Nephron (organoid): ENCODE measurements around the gene IL10RB.

ENCODE experiments used
- H3K27ac Mint-ChIP-seq, 3 experiments: 2 replicates each; pipeline ENCODE4 v1.8.0; 2020; ENCODE audit warnings: mixed read lengths in 3 of 3, mild to moderate bottlenecking in 2 of 3, moderate library complexity in 1 of 3
- H3K27me3 Mint-ChIP-seq: 2 replicates; pipeline ENCODE4 v1.8.0; 2021; ENCODE audit warnings: low read depth, mild to moderate bottlenecking, moderate library complexity, mixed read lengths
- H3K36me3 Mint-ChIP-seq: 2 replicates; pipeline ENCODE4 v1.8.0; 2020; ENCODE audit warnings: low read depth, mixed read lengths
- H3K4me1 Mint-ChIP-seq: 2 replicates; pipeline ENCODE4 v1.8.0; 2020; ENCODE audit warnings: mixed read lengths
- H3K4me3 Mint-ChIP-seq, 3 experiments: 2 replicates each; pipeline ENCODE4 v1.8.0; 2020; ENCODE audit warnings: mild to moderate bottlenecking in 3 of 3, mixed read lengths in 3 of 3, moderate library complexity in 2 of 3
- H3K9me3 Mint-ChIP-seq: 2 replicates; pipeline ENCODE4 v1.8.0; 2020; ENCODE audit warnings: mixed read lengths
- CTCF ChIP-seq, 3 experiments: fragments of 200-600 bp; sonication (generic); IDR thresholded peaks; one replicate each; pipeline ENCODE4 v1.5.0; 2021; ENCODE audit warnings: antibody characterized with exemption in 3 of 3; ENCODE audit not compliant: unreplicated experiment in 3 of 3

The IL10RB gene

GRCh38 chr21:33302796-33303195 is 36.6 kb downstream of the IL10RB start:
- TF ChIP-seq CTCF (IDR thresholded peaks at IDR 0.05; ENCODE audit: unreplicated experiment in 3 of 3): no peak

GRCh38 chr21:33305344-33305671 is 39.1 kb downstream of the IL10RB start:
- Mint-ChIP-seq H3K36me3 (no peaks in the 10 kb centered on the region), H3K9me3 (peaks cover 3% of the 10 kb centered on the region), H3K4me3 (no peak overlapping the region), H3K27me3 (no peaks in the 10 kb centered on the region), H3K4me1 (peaks cover 31% of the 10 kb centered on the region), H3K27ac (no peak overlapping the region)
- TF ChIP-seq CTCF (IDR thresholded peaks at IDR 0.05; ENCODE audit: unreplicated experiment in 3 of 3): no peak

More at GRCh38 chr21:33302796-33303195, 36.6 kb downstream of the IL10RB start:
- no peaks in the 10 kb centered on the region for H3K27me3 Mint-ChIP-seq
- H3K9me3 Mint-ChIP-seq: no peaks in the 10 kb centered on the region
- H3K4me1 Mint-ChIP-seq: peaks cover 30% of the 10 kb centered on the region
- peak overlapping the region in 1 of 3 experiments; percentile 40 for H3K27ac Mint-ChIP-seq
- peaks cover 6% of the 10 kb centered on the region for H3K36me3 Mint-ChIP-seq
- no peak overlapping the region for H3K4me3 Mint-ChIP-seq

GRCh38 chr21:33305938-33306337 is 39.8 kb downstream of the IL10RB start:
- no peak overlapping the region for H3K27ac Mint-ChIP-seq
- no peaks in the 10 kb centered on the region for H3K36me3 Mint-ChIP-seq

GRCh38 chr21:33308586-33309490 is 42.7 kb downstream of the IL10RB start:
- peaks cover 23% of the 10 kb centered on the region for H3K4me1 Mint-ChIP-seq
- H3K27ac Mint-ChIP-seq: peak overlapping the region in 2 of 3 experiments; percentile 34 to 70
- H3K9me3 Mint-ChIP-seq: peaks cover 9% of the 10 kb centered on the region
- TF ChIP-seq CTCF (IDR thresholded peaks at IDR 0.05; ENCODE audit: unreplicated experiment in 3 of 3): no peak
- no peaks in the 10 kb centered on the region for H3K27me3 Mint-ChIP-seq
- H3K4me3 Mint-ChIP-seq: peak overlapping the region in 1 of 3 experiments; percentile 0
- H3K36me3 Mint-ChIP-seq: no peaks in the 10 kb centered on the region

More at GRCh38 chr21:33305938-33306337, 39.8 kb downstream of the IL10RB start:
- no peak for TF ChIP-seq CTCF (IDR thresholded peaks at IDR 0.05; ENCODE audit: unreplicated experiment in 3 of 3)
- Mint-ChIP-seq H3K4me3 (no peak overlapping the region), H3K27me3 (no peaks in the 10 kb centered on the region), H3K4me1 (peaks cover 27% of the 10 kb centered on the region), H3K9me3 (peaks cover 5% of the 10 kb centered on the region)

GRCh38 chr21:33309778-33310177 is 43.6 kb downstream of the IL10RB start:
- Mint-ChIP-seq H3K36me3 (no peaks in the 10 kb centered on the region), H3K4me1 (peaks cover 23% of the 10 kb centered on the region), H3K27ac (no peak overlapping the region), H3K4me3 (no peak overlapping the region), H3K27me3 (no peaks in the 10 kb centered on the region), H3K9me3 (peaks cover 15% of the 10 kb centered on the region)
- no peak for TF ChIP-seq CTCF (IDR thresholded peaks at IDR 0.05; ENCODE audit: unreplicated experiment in 3 of 3)

- H3K27ac Mint-ChIP-seq: no peak overlapping the region
- H3K9me3 Mint-ChIP-seq: peaks cover 18% of the 10 kb centered on the region
- H3K4me1 Mint-ChIP-seq: peaks cover 22% of the 10 kb centered on the region
- no peaks in the 10 kb centered on the region for H3K27me3 Mint-ChIP-seq
- H3K36me3 Mint-ChIP-seq: no peaks in the 10 kb centered on the region
- no peak overlapping the region for H3K4me3 Mint-ChIP-seq
- TF ChIP-seq CTCF (IDR thresholded peaks at IDR 0.05; ENCODE audit: unreplicated experiment in 3 of 3): no peak
These were observed 46.0 kb downstream of the IL10RB start for GRCh38 chr21:33312121-33312520.
